DOHH2 (cell line): ENCODE data around the gene CLMN.

Experiments
- EZH2phosphoT487 ChIP-seq: fragments of 200-600 bp; sonication (generic); IDR thresholded peaks from 2 replicates; pipeline ENCODE4 v1.6.1; 2017; ENCODE audit warnings: borderline replicate concordance, mild to moderate bottlenecking, antibody characterized with exemption, low read length, moderate library complexity, mixed read lengths
- TF ChIP-seq, protein P1 (sequence below): fragments of 200-600 bp; sonication (generic); IDR thresholded peaks from one replicate; pipeline ENCODE4 v1.5.1; 2014; ENCODE audit warnings: antibody characterized with exemption, mild to moderate bottlenecking, low read depth, low read length; ENCODE audit not compliant: poor library complexity, severe bottlenecking

DNA sequence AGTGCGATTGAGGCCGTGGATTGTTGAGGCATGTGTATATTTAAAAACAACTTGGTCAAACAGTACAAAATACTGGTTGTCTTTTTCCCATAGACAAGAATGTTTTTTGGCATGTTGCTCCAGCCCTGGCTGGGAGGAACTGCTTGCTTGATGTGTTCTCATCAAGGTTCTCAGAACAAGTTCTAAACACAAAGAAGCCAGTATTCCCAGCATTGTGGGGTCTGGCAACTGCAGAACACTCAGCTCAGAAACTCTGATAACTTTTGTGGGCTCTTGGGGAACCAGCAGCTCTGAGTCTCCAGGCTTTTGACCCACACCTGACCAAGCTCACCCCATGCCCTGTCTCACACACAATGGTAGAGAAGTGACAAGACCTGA is 135.3 kb downstream of the CLMN start:
- TF ChIP-seq, protein P1, sequence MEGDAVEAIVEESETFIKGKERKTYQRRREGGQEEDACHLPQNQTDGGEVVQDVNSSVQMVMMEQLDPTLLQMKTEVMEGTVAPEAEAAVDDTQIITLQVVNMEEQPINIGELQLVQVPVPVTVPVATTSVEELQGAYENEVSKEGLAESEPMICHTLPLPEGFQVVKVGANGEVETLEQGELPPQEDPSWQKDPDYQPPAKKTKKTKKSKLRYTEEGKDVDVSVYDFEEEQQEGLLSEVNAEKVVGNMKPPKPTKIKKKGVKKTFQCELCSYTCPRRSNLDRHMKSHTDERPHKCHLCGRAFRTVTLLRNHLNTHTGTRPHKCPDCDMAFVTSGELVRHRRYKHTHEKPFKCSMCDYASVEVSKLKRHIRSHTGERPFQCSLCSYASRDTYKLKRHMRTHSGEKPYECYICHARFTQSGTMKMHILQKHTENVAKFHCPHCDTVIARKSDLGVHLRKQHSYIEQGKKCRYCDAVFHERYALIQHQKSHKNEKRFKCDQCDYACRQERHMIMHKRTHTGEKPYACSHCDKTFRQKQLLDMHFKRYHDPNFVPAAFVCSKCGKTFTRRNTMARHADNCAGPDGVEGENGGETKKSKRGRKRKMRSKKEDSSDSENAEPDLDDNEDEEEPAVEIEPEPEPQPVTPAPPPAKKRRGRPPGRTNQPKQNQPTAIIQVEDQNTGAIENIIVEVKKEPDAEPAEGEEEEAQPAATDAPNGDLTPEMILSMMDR, result no peak
- TF ChIP-seq EZH2phosphoT487, result no peak
